ENCODE measurements around the gene EIF4E.
"Not testable (repeated sequence)": the region's sequence is repeated elsewhere in the genome, so short reads cannot be mapped to it uniquely, and the experiment has no call there.

EIF4E gene

GRCh38 chr4:98928505-98929340, at the start of gene EIF4E:
EIF4E (minus strand) TSS chr4:98929133; CDS start chr4:98929112, 21 bp downstream.
- peak; percentile 96 for FAIRE-seq

- no peak for FAIRE-seq
Measured at GRCh38 chr4:98977557-98977956, 48.6 kb upstream of the EIF4E start.

- no peak for FAIRE-seq
Measured at GRCh38 chr4:98976716-98977115, 47.8 kb upstream of the EIF4E start.

- FAIRE-seq = no peak
Measured at GRCh38 chr4:98969878-98970785, 41.2 kb upstream of the EIF4E start.

GRCh38 chr4:98967786-98968329, 38.9 kb upstream of the EIF4E start:
- no peak for FAIRE-seq

- FAIRE-seq = no peak
Measured at GRCh38 chr4:98966926-98967325, 38.0 kb upstream of the EIF4E start.

- FAIRE-seq = no peak
Measured at GRCh38 chr4:98963538-98964433, 34.9 kb upstream of the EIF4E start.

GRCh38 chr4:98961770-98962169, 32.8 kb upstream of the EIF4E start:
- no peak for FAIRE-seq

- FAIRE-seq = no peak
Measured at GRCh38 chr4:98959411-98959810, 30.5 kb upstream of the EIF4E start.

GRCh38 chr4:98958065-98958464, 29.1 kb upstream of the EIF4E start:
- FAIRE-seq = no peak

GRCh38 chr4:98955229-98955628, 26.3 kb upstream of the EIF4E start:
- no peak for FAIRE-seq

GRCh38 chr4:98951710-98952109, 22.8 kb upstream of the EIF4E start:
- no peak for FAIRE-seq

- no peak for FAIRE-seq
Measured at GRCh38 chr4:98950925-98951324, 22.0 kb upstream of the EIF4E start.

GRCh38 chr4:98946359-98946758, 17.4 kb upstream of the EIF4E start:
- no peak for FAIRE-seq

- FAIRE-seq = no peak
Measured at GRCh38 chr4:98945297-98945850, 16.4 kb upstream of the EIF4E start.

- peak; percentile 95 for FAIRE-seq
Measured at GRCh38 chr4:98939892-98940298, 11.0 kb upstream of the EIF4E start.

- no peak for FAIRE-seq
Measured at GRCh38 chr4:98939438-98939837, 10.5 kb upstream of the EIF4E start.

- no peak for FAIRE-seq
Measured at GRCh38 chr4:98937986-98938720, 9.2 kb upstream of the EIF4E start.

GRCh38 chr4:98935633-98936032, 6.7 kb upstream of the EIF4E start:
- no peak for FAIRE-seq

- not testable (repeated sequence) for FAIRE-seq
Measured at GRCh38 chr4:98934851-98935250, 5.9 kb upstream of the EIF4E start.

- FAIRE-seq = no peak
Measured at GRCh38 chr4:98932539-98932938, 3.6 kb upstream of the EIF4E start.

All from G401.6 (cell line).